HG02938 (cell line): ENCODE results near the gene INS.
"Not testable (repeated sequence)": the region's sequence is repeated elsewhere in the genome, so short reads cannot be mapped to it uniquely, and the experiment has no call there.

Experiments
- ATAC-seq: cut with Tn5 transposase; IDR thresholded peaks from one replicate; pipeline ENCODE4 v1.9.1; 2021; ENCODE audit warnings: mild to moderate bottlenecking, moderate library complexity; ENCODE audit not compliant: unreplicated experiment

INS gene

GRCh38 chr11:2199466-2200341, 38.7 kb upstream of the INS start:
- no peak for ATAC-seq

GRCh38 chr11:2198621-2199365, 37.8 kb upstream of the INS start:
- no peak for ATAC-seq

DNA sequence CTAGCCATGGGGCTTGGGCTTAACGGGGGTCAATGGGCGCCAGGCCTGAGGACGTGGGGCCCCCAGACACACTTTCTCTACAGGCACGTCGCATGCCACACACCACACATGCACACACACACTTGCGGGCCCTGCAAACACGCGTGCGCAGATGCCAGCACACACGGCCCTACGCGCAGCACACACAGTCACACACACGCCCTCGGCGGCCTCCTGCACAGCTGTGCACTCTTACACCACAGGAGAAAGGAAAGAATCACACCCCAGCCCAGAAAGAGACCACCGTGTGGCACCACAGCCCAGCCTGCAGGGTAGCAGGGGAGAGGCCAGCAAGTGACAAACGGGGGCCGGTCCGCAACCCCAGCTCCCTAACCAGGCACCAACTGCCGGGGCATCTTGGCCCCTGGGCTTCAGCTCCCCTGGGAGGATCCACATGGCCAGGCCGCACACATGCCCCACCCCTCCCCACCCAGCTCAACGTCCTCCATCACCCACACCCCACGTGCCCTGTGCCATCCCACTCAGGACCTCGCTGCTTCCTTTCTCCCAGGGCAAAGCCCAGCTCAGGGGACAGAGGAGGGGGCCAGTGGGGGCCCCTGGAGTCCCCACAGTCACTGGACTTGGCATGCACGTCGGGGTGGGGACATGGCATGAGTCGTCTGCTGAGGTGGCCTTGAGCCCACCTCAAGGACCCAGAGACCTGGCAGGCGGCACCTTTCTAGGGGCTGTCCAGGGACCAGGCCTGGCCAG, 36.9 kb upstream of the INS start:
- no peak for ATAC-seq

DNA sequence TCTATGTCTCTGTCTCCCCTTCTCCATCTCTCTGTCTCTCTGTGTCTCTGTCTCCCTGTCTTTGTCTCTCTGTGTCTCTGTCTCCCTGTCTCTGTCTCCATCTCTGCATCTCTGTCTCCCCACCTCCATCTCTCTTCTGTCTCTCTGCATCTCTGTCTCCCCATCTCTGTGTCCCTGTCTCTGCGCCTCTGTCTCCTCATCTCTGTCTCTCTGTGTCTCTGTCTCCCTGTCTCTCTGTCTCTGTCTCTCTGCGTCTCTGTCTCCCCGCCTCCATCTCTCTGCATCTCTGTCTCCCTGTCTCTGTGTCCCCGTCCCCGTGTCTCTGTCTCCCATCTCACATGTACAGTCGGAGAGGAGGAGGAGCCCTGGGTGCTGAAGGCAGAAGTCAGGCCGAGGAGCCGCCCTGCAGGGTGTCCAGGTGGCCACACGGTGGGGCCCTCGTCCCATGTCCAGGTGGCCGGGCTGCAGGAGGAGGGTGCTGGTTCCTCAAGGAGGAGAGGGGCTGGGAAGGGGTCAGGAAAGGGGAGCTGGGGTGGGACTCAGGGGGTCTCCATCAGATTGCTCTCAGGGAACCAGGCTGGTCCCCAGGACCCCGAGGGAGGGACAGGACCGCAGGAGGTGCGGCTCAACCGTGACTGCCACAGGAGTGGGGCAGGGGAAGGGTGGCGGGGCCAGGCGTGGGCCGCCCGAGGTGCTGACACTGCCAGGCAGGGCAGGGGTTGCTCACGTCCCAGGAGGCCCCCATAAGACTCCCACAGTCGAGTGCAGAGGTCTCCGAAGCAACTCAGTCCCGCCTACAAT, 36.2 kb upstream of the INS start:
- ATAC-seq, result no peak

DNA sequence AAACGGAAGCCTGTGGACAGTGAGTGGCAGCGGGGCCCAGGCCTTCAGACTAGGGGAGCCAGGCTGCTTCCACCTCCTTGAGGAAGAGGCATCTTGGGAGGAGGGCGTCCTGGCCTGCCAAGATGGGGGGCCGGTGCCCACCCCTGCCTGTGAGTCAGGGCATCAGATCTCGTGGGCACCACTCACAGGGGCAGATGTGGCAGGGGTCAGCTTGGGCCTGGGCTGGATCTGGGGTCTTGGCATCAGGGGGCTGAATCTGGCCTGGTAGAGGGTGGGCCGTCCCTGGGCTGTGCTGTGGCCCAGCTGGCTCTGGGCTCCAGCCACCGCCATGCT, 34.7 kb upstream of the INS start:
- ATAC-seq, result no peak

DNA sequence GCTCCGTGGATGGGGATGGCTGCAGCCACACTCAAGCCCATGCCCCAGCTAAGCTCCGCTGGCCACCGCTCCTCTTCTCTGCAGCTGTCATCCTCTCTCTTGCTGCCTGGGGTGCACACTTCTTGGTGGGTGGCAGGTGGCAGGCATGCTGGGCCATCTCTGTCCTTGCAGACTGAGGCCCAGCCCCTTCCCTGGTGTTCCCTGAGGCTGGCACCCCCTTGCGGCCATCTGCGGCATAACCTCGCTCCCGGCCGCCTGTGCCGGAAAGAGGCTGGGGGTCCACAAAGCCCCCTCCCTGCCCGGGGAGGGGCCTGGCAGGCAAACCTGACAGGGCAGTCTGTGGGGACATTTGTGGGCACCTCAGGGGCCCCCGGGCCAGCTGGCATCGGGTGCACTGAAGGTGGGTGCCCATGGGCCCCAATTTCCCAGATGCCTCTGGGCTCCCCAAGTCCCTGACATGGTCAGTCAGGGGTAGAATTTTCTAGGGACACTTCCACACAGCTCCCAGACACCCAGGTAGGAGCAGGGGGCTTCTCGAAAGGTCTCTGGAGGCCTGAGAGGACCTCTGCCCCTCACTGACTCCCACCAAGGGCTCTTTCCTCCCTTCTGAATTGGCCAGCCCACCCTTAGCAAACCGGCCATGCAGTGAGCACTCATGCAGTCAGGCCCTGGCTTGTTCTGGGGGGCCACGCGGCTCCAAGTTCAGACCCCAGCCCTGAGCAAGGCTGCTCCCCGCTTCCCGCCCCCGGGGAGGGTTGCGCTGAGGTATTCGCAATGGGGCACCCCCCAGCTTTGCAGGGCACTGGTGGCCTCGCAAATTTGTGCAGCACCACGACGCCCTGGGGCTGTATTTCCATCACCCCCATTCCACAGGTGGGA, 34.1 kb upstream of the INS start:
- no peak for ATAC-seq

GRCh38 chr11:2193888-2194595, 33.0 kb upstream of the INS start:
- not testable (repeated sequence) for ATAC-seq

DNA sequence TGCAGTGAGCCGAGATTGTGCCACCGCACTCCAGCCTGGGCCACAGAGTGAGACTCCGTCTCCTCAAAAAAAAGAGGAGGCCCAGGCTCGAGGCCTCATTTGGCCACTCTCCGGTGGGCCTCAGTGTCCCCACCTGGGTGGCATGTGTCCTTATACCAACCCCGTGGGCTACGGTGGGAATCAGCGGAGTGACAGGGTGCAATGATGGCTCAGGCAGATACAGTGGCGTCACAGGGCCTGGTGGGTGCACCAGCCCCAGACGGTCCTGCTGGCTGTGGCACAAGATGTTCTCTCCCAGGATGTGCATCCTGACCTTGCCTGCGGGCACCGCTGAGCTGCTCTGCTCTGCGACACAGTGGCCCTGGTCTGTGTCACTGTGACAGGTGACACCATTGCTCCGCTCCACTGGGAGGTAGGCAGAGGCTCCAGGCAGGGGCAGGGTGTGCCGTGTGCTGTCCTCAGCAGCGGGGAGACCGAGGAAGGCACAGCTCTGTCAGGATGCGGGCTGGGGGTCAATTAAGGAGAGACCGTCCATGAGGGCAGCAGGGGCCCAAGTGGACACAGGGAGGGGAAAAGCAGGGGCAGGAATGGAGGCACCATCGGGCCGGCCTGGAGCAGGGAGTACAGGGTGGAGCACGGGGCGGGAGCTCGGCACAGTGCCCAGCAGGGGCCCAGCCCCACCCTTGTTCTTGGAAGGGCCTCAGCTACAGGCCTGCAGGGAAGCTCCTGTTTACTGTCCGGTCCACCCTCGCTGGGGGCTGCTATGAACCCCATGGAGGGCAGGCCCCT, 32.3 kb upstream of the INS start:
- ATAC-seq, result no peak

GRCh38 chr11:2192435-2192834, 31.4 kb upstream of the INS start:
- no peak for ATAC-seq

DNA sequence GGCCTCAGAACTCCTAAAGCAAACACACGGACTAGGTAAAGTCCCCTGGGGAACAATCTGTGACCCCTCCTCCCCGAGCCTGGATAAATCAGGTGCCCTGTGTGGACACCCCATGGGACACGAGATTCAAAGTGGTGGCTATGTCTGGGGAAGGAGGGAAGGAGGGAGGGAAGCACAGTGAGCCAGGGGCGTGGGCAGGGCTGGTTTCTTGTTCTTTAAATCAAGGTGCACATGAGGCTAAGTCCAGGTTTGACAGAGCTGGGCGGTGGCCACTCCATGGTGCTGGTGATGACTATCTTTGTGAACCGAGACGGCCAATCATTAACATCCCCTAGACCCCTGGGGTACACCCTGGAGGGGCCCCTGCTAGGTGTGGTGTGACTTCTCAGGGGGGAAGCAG, 30.9 kb upstream of the INS start:
- no peak for ATAC-seq

DNA sequence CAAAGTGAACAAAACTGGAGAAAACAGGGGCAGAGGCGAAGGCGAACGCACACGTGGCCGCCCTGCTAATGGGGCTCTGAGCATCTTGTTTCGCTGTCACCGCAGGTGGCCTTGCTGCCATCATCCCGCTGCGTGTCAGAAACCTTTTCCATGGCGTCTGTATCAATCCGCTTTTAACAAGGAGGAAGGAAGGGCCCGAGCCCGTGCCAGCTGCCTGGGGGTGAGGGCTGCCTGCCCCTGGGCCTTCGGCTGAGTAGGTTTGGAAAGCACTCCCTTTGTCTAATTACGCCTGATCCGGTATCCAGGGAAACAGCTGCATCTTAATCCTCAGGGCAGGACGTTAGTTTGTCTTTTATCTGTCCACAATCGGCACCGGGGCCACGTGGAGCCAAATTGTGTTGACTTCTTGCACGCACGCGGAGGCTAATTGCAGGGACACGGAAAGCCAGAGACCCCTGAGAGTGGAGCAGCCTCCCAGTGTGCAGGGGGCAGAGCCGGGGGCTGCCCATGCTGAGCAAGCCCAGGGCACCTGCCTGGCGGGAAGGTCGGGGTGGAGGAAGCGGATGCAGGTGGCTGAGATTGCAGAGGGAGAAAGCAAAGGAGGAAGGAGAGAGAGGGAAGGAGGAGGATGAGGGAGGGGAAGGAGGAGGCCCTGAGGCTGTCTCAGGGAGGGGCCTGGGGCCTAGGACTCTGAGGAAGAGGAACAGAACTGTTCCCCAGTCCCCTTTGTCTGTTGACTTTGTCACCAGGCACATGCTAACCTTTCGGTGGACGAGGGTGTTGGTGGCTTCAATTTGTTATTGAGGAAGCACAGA, 29.9 kb upstream of the INS start:
- no peak for ATAC-seq

DNA sequence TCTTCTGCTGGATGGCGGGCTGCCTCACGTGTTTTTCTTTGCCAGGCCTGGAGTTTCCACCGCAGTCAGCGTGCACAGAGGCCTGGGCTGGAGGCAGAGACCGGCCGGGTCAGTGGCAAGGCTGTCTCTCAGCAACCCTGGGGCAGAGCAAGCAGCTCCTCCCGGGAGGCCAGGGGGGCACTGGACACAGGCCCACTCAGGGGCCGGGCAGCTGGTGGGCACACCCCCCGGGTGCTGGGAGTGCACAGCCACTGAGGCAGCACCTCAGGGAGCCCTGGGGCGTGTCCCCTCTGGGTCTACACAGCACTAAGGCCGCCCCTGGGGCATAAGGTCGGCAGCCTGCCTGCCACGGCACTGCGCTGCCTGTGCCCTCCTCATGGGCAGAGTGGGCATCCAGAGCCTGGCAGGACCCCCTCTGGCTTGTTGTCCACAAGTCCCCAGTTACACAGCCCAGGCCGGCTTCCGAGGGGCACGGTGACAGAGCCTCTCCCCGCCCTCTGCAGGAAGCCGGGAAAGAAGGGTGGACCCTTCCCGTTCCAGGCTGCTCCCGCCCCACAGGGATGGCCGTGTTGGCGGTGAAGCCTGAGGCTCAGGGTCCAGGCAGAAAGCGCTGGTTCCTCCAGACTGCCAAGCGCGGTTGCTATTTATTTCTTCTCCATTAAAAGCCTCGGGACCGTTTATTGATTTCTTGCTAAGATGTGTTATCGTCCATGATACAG, 29.1 kb upstream of the INS start:
- ATAC-seq, result no peak

DNA sequence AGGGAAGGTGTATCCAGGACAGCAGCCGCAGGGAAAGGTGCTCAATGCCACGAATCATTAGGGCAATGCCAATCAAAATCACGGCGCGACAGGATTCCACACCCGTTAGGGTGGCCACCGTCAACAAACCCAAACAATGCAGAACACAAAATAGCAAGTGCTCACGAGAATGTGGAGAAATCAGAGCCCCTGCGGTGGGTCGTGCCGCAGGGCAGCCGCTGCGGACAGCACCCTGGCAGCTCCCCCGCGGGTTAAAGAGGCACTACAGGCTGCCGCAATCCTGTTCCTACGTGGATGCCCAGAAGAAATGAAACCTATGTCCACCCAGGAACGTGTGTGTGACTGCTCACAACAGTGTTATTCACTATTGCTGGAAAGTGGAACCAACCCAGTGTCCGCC, 27.7 kb upstream of the INS start:
- no peak for ATAC-seq

DNA sequence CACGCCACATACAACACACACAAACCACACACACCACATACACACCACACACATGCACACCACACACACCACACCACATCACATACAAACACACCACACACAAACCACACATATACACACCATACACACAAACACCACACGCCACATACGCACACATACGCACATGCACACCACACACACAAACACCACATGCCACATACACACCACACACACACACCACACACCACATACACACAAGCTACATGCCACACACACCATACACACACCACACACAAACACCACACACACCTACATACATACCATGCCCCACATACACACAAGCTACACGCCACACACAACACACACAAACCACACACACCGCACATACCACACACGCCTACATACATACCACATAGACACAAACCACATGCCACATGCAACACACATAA, 26.3 kb upstream of the INS start:
- ATAC-seq, result no peak

GRCh38 chr11:2186669-2187279, 25.8 kb upstream of the INS start:
- no peak for ATAC-seq

DNA sequence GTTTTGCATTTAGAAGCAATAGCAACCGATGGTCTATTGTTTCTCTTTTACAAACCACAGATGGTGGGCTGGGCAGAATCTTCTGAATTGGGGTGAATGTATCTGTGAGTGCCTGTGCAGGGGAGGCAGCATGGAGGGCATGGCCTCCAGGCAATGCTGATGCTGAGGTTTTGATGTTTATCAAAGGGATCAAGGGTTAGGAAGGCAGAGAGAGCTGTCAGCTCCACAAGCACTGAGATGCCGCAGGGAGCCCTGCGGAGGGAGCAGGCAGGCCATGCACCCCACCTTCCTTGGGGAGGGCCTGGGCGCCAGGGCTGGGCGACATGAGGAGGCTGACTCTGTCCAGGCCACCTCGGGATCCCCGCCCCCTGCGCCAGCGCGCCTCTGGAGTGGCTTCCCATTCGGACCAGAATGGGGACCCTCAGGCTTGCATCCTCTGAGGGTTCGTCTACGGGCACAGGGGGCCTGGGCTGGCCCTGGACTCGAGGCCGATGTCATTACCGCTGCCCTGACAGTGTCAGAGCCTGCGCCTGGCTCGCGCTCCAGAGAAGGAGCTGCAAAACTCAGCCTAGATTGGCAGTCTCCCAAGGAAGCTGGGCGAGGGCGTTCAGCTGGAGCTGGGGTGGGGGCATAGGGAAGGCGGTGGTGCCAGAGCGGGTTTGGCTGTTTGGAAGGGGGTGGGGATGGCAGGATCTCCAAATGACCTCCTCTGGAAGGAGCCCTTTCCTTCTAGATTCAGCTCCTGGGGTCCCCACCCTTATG, 24.5 kb upstream of the INS start:
- ATAC-seq, result no peak
